Lung (tissue), 12 donors: ENCODE measurements around the gene PTPN21. TPM values are rescaled to one million over a fixed set of nuclear protein-coding genes. Genes with fewer than 3 reads are reported as not detected.

ENCODE experiments used
- ATAC-seq: fragments of 200-7000 bp; cut with Tn5 transposase; one replicate; pipeline ENCODE4 v1.9.1; 2020; ENCODE audit warnings: moderate number of reproducible peaks; ENCODE audit not compliant: insufficient read depth, low FRiP score
- DNase-seq, 3 donors: peaks; one replicate each; pipeline ENCODE4 v3.0.0-alpha.2; 2013 to 2017
- H3K27ac ChIP-seq, 2 donors: one replicate each; pipeline ENCODE4 v1.5.1; 2013; ENCODE audit warnings: mild to moderate bottlenecking in 2 of 2, moderate library complexity in 2 of 2, control low read depth in 1 of 2, inconsistent platforms in 1 of 2, low read depth in 1 of 2, low read length in 1 of 2
- H3K27me3 ChIP-seq, 3 donors: one replicate each; pipeline ENCODE4 v1.5.1; 2013; ENCODE audit warnings: low read length in 2 of 3; ENCODE audit not compliant: control insufficient read depth in 3 of 3, insufficient read depth in 3 of 3
- H3K36me3 ChIP-seq, 4 donors: one replicate each; pipeline ENCODE4 v1.5.1; 2013; ENCODE audit warnings: low read length in 4 of 4, mild to moderate bottlenecking in 1 of 4, moderate library complexity in 1 of 4; ENCODE audit not compliant: control insufficient read depth in 4 of 4, insufficient read depth in 4 of 4
- H3K4me1 ChIP-seq, 5 donors: one replicate each; pipeline ENCODE4 v1.5.1; 2013; ENCODE audit warnings: low read length in 5 of 5, mild to moderate bottlenecking in 2 of 5, moderate library complexity in 1 of 5; ENCODE audit not compliant: control insufficient read depth in 5 of 5, insufficient read depth in 5 of 5
- H3K4me3 ChIP-seq: one replicate; pipeline ENCODE4 v1.5.1; 2013; ENCODE audit warnings: mild to moderate bottlenecking, control low read depth, moderate library complexity
- H3K9ac ChIP-seq, 2 donors: one replicate each; pipeline ENCODE4 v1.5.1; 2013; ENCODE audit warnings: low read length in 2 of 2, control low read depth in 1 of 2; ENCODE audit not compliant: insufficient read depth in 1 of 2
- H3K9me3 ChIP-seq, 4 donors: one replicate each; pipeline ENCODE4 v1.5.1; 2013; ENCODE audit warnings: low read length in 3 of 4, mild to moderate bottlenecking in 1 of 4, moderate library complexity in 1 of 4; ENCODE audit not compliant: control insufficient read depth in 4 of 4, insufficient read depth in 3 of 4
- WGBS, 2 donors: extraction: QIAGEN DNeasy Blood & Tissue Kit; methylation state at CpG; one replicate each; pipeline ENCODE4 v1.1.7; 2013; 5-methylcytosine and 5-hydroxymethylcytosine counted together
- polyA plus RNA-seq, 2 donors: library from polyadenylated mRNA; stranded (reverse); fragments of 200-250 nt; gene quantifications; one replicate each; pipeline ENCODE4 v1.2.1, GENCODE V29; 2013
- total RNA-seq, 2 donors: library from RNA; depleted of rRNA in 1 of 2; stranded (reverse); fragments of >200 nt in 1 of 2; gene quantifications; one replicate each; pipeline ENCODE4 v1.2.1, GENCODE V29; 2014 to 2021
- TF ChIP-seq, protein P1 (sequence below): IDR thresholded peaks from 2 replicates; pipeline ENCODE4 v1.5.1; 2012; ENCODE audit warnings: mild to moderate bottlenecking; ENCODE audit errors: control extremely low read depth, extremely low read depth
- donor health status: control.
- donor health status: control.
- donor health status: Bipolar disorder and iron deficiency.
- donor health status: healthy.
- donor health status: DM: yes; HTN: yes; CAD: no.

Gene PTPN21
- total and polyA plus RNA-seq, 4 donors = 8.2 to 39.3 (median 20.2) TPM

DNA sequence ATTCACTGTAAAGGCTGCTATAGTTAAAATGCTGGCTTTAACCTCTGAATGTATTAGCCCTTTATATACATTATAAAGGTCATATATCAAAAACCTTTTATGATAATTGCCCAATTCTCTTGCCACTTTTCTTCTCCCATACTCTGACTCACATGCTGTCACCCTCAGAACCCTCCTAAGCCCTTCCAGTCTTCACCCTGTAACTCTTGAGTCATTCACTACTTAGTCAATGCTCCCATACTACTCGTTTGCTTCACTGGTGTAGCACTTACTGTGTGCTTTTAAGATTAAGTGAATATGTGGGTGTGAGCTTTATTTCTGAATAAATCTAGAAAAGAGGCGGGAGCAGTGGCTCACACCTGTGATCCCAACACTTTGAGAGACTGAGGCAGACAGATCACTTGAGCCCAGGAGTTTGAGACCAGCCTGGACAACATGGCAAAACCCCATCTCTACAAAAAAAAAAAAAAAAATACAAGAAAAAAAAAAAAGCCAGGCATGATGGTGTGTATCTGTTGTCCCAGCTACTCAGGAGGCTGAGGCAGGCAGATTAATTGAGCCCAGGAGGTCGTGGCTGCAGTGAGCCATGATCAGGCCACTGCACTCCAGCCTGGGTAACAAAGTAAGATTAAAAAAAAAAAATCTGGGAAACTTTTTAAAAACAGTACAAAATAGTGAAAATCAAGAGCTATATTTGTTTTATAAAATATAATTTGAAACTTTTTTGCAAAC lies 131.7 kb downstream of the PTPN21 start:
- H3K27ac ChIP-seq = no peak overlapping the region
- H3K9me3 ChIP-seq = no peaks in the 10 kb centered on the region
- no peak for ATAC-seq
- WGBS, 2 donors = 75 to 84% methylated on average over 3 of the region's 3 CpGs
- TF ChIP-seq, protein P1, sequence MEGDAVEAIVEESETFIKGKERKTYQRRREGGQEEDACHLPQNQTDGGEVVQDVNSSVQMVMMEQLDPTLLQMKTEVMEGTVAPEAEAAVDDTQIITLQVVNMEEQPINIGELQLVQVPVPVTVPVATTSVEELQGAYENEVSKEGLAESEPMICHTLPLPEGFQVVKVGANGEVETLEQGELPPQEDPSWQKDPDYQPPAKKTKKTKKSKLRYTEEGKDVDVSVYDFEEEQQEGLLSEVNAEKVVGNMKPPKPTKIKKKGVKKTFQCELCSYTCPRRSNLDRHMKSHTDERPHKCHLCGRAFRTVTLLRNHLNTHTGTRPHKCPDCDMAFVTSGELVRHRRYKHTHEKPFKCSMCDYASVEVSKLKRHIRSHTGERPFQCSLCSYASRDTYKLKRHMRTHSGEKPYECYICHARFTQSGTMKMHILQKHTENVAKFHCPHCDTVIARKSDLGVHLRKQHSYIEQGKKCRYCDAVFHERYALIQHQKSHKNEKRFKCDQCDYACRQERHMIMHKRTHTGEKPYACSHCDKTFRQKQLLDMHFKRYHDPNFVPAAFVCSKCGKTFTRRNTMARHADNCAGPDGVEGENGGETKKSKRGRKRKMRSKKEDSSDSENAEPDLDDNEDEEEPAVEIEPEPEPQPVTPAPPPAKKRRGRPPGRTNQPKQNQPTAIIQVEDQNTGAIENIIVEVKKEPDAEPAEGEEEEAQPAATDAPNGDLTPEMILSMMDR = no peak
- H3K9ac ChIP-seq = no peak overlapping the region
- H3K27me3 ChIP-seq = no peaks in the 10 kb centered on the region
- H3K36me3 ChIP-seq = peaks cover 2 to 15% (median 7%) of the 10 kb centered on the region in 4 donors
- H3K4me3 ChIP-seq = no peak overlapping the region
- DNase-seq = no peak
- no peaks in the 10 kb centered on the region for H3K4me1 ChIP-seq

DNA sequence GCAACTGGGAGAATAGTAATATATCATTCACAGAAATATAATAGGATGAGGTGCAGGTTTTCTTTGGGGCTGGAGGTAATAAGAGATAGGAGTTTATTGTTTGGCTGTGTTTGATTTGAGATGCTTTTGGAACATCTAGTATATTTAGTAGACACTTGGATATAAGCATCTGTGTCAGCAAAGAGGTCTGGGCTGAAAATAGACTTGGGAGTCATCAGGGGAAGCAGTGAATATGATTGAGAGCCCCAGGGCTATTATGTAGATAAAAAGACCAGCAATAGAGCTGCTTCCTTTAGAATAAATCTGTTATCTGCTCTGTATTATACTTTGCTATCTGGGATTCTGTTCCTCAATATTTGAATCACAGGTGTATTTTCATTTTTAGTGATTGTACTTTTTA lies 132.8 kb downstream of the PTPN21 start:
- Histone ChIP-seq H3K36me3 (peaks cover 2 to 17% (median 11%) of the 10 kb centered on the region in 4 donors), H3K9me3 (peaks cover 0 to 5% (median 1%) of the 10 kb centered on the region in 4 donors), H3K4me3 (no peak overlapping the region), H3K27me3 (no peaks in the 10 kb centered on the region), H3K9ac (no peak overlapping the region), H3K27ac (no peak overlapping the region), H3K4me1 (no peaks in the 10 kb centered on the region)
- TF ChIP-seq, protein P1 = no peak
- DNase-seq (no peak), ATAC-seq (no peak)

DNA sequence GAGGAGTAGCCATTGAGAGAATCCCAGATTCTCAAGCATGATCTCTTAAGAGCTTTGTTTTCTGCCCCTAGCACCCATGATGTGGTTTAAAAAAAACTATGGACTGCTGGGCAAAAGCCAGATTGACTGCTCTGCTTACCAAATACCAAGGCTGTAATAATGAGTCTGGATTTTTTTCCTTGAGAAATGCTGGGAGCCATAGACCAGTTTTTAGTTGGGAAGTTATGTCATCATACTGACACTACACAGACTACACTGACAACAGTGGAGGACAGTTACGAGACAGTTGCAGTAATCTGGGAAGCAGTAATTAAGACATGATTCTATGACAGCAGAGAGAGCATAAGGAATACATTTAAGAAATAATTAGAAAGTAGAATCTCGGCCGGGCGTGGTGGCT lies 133.5 kb downstream of the PTPN21 start:
- TF ChIP-seq, protein P1 = no peak
- DNase-seq (no peak), ATAC-seq (no peak)
- H3K27ac ChIP-seq = no peak overlapping the region
- H3K4me1 ChIP-seq = no peaks in the 10 kb centered on the region
- no peaks in the 10 kb centered on the region for H3K27me3 ChIP-seq
- no peak overlapping the region for H3K4me3 ChIP-seq
- WGBS, 2 donors = 95 to 96% methylated on average over 4 of the region's 4 CpGs
- peaks cover 1 to 16% (median 12%) of the 10 kb centered on the region in 4 donors for H3K36me3 ChIP-seq
- H3K9me3 ChIP-seq = peaks cover 0 to 5% (median 1%) of the 10 kb centered on the region in 4 donors
- no peak overlapping the region for H3K9ac ChIP-seq

- TF ChIP-seq, protein P1 = no peak
- H3K27ac ChIP-seq = no peak overlapping the region
- DNase-seq = no peak
- H3K4me1 ChIP-seq = no peaks in the 10 kb centered on the region
- no peak overlapping the region for H3K9ac ChIP-seq
- no peak for ATAC-seq
- peaks cover 0 to 10% (median 5%) of the 10 kb centered on the region in 4 donors for H3K9me3 ChIP-seq
- peaks cover 0 to 23% (median 16%) of the 10 kb centered on the region in 4 donors for H3K36me3 ChIP-seq
- H3K27me3 ChIP-seq = no peaks in the 10 kb centered on the region
- 81 to 97% methylated on average over 3 of the region's 3 CpGs for WGBS, 2 donors
- H3K4me3 ChIP-seq = no peak overlapping the region
These were observed 134.6 kb downstream of the PTPN21 start for GRCh38 chr14:88420187-88420586.
